ENCODE measurements around the gene GPR183. TPM values are rescaled to one million over a fixed set of nuclear protein-coding genes. Genes with fewer than 3 reads are reported as not detected.

GPR183 gene
- polyA plus RNA-seq, 1 experiment = 0.31 TPM

DNA sequence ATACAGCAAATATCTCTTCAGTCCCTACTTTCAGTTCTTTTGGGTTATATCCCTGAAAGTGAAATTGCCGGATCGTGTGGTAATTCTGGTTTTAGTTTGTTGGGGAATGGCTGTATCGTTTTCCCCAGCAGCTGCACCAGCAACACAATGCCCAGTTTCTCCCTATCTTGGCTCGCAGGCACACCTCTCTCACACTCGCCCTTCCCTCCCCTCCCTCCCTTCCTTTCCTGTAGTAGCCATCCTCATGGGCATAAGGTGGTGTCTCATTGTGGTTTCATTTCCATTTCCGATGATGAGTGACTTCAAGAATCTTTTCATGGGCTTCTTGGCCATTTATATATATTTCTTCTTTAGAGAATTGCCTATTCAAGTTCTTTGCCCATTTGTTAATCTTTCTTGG is 40.4 kb downstream of the GPR183 start:
- TF ChIP-seq, protein P1, sequence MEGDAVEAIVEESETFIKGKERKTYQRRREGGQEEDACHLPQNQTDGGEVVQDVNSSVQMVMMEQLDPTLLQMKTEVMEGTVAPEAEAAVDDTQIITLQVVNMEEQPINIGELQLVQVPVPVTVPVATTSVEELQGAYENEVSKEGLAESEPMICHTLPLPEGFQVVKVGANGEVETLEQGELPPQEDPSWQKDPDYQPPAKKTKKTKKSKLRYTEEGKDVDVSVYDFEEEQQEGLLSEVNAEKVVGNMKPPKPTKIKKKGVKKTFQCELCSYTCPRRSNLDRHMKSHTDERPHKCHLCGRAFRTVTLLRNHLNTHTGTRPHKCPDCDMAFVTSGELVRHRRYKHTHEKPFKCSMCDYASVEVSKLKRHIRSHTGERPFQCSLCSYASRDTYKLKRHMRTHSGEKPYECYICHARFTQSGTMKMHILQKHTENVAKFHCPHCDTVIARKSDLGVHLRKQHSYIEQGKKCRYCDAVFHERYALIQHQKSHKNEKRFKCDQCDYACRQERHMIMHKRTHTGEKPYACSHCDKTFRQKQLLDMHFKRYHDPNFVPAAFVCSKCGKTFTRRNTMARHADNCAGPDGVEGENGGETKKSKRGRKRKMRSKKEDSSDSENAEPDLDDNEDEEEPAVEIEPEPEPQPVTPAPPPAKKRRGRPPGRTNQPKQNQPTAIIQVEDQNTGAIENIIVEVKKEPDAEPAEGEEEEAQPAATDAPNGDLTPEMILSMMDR (IDR thresholded peaks at IDR 0.05; ENCODE audit: insufficient read depth, low read depth, low read length) = no peak
- Histone ChIP-seq H3K27me3 (ENCODE audit: control insufficient read depth, insufficient read depth, low read length) (no peaks in the 10 kb centered on the region), H3K4me3 (ENCODE audit: low read depth, low read length) (no peak overlapping the region), H3K36me3 (ENCODE audit: control insufficient read depth, insufficient read depth, low read length) (no peaks in the 10 kb centered on the region)
- CTCF ChIA-PET = interaction anchor here (0.5 to 12.0 kb wide), 12 partner anchors 10 to 1338 kb away, joined by 3 to 283 read pairs (median 5); partner anchors contain the start of genes GPR183 and UBAC2
- DNase-seq (ENCODE audit: low read depth) = no peak
- POLR2A ChIA-PET = no interaction called here

DNA sequence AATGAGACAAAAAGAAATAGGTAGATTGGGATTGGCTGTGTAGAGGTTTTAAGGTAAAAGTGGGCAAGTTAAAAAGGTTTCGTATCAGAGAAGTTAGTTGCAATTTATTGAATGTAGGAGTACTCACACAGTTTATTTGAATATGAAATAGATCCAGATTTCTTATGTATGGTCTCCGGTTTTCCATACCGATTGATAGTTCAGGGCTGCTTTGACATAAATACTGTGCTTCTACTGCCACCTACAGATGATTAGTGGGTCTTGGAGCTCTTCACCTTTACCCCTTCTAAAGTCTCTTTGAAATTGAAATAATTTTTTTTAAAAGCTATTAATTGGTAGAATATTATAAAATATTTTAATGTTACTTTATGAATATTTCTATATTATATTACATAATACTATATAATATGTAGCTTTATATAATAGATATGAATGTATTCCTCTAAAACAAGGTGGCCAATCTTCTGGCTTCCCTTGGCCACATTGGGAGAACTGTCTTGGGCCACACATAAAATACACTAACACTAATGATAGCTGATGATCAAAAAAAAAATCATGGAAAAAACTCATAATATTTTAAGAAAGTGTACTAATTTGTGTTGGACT is 41.3 kb downstream of the GPR183 start:
- POLR2A ChIA-PET = interaction anchor here (0.5 kb wide), 1 partner anchor 10 kb away, joined by 10 read pairs; no protein-coding TSS in a partner anchor

DNA sequence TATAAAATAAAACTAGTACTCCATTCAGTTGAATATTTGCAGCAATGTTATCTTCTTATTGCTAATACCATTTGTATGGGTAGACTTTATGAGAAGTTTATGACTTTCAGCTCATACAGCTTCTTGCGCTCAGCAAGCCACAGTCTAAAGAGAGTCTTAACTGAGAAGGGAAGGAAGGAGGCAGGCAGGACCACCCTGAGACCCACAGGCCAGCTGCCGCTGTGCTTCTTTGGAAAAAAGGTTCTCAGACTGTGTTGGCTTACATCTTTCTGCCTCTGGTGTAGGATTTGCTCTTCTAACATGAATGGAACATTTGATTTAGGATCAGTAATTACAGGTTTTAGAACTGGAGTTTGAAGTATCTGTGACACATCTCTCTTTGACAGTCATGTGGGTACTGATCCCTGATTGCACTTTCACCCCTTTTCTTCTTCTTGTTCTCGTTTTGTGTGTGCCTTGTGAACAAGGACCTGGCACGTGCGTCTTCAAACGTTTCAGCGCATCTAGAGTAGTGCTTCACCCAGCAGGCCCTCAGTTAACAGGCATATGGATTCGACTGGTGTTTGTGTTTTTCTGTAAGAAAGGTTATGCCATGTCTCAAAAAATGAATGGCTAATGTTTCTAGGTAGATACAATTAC is 41.9 kb downstream of the GPR183 start:
- Histone ChIP-seq H3K4me3 (ENCODE audit: low read depth, low read length) (no peak overlapping the region), H3K36me3 (ENCODE audit: control insufficient read depth, insufficient read depth, low read length) (no peaks in the 10 kb centered on the region), H3K27me3 (ENCODE audit: control insufficient read depth, insufficient read depth, low read length) (no peaks in the 10 kb centered on the region)
- ChIA-PET CTCF (interaction anchor here (0.9 to 12.0 kb wide), 17 partner anchors 8 to 172 kb away, joined by 3 to 283 read pairs (median 5); partner anchors contain the start of genes GPR183 and UBAC2), POLR2A (no interaction called here)
- TF ChIP-seq, protein P1 (IDR thresholded peaks at IDR 0.05; ENCODE audit: insufficient read depth, low read depth, low read length) = no peak
- DNase-seq (ENCODE audit: low read depth) = no peak

More for the DNA sequence above, 41.3 kb downstream of the GPR183 start:
- TF ChIP-seq, protein P1 (IDR thresholded peaks at IDR 0.05; ENCODE audit: insufficient read depth, low read depth, low read length) = peak; percentile 58
- Histone ChIP-seq H3K4me3 (ENCODE audit: low read depth, low read length) (no peak overlapping the region), H3K36me3 (ENCODE audit: control insufficient read depth, insufficient read depth, low read length) (no peaks in the 10 kb centered on the region), H3K27me3 (ENCODE audit: control insufficient read depth, insufficient read depth, low read length) (no peaks in the 10 kb centered on the region)
- DNase-seq (ENCODE audit: low read depth) = no peak
- CTCF ChIA-PET = interaction anchor here (0.6 to 12.0 kb wide), 20 partner anchors 9 to 201 kb away, joined by 3 to 283 read pairs (median 4); partner anchors contain the start of genes GPR183 and UBAC2

DNA sequence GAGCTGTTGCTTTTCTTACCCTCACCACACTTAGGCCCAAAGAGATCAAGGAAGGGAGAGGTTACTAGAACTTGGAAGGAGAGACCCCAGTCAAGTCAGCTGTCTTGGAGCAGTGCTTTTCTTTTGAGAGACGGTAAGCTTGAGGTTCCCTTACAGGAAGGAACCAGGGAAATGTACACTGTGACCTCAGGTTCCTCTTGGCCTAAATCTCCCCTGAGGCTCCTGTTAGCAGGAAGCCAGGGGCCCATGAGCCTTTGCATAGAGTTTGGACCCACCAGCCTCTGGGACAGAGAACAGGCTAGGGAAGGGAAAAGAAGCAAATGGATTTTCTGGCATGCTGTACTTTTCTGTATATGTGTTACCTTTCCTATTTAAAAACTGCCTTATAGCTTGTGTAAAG is 43.1 kb downstream of the GPR183 start:
- ChIA-PET CTCF (interaction anchor here (1.2 to 10.5 kb wide), 7 partner anchors 65 to 173 kb away, joined by 3 to 267 read pairs (median 5); partner anchors contain the start of gene UBAC2), POLR2A (no interaction called here)
- H3K36me3 ChIP-seq (ENCODE audit: control insufficient read depth, insufficient read depth, low read length) = 0 out of 2 replicates have a peak, but pooled peaks cover 1% of the 10 kb centered on the region
- DNase-seq (ENCODE audit: low read depth) = no peak
- no peak overlapping the region for H3K4me3 ChIP-seq (ENCODE audit: low read depth, low read length)
- TF ChIP-seq, protein P1 (IDR thresholded peaks at IDR 0.05; ENCODE audit: insufficient read depth, low read depth, low read length) = no peak
- H3K27me3 ChIP-seq (ENCODE audit: control insufficient read depth, insufficient read depth, low read length) = no peaks in the 10 kb centered on the region

DNA sequence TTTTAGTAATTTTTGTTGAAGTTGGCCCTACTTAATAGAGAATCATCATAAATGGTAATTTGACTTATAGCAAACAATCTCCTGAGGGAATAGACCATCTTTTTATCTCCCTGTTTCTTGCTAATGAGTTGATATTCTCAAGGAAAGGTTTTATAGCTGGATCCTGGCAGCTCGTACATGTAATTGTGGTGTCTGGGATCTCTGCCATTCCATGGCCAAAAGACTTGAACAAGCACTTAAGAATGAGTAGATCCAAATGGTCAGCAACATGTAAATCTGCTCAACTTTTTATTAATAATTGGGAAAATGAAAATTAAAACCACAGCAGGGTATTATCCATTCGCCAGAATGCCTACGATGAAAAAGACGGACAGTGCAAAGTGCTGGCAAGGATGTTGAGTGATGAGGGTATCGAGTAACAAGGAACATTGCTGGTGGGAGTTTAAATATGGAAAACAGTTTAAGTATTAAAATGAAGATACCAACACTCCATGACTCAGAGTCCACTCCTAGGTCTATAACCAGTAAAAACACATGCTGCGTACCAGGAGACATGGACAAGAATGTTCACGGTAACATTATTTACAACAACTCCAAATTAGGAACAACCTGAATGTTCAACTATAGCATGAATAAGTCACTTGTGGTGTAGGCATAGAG is 43.9 kb downstream of the GPR183 start:
- H3K27me3 ChIP-seq (ENCODE audit: control insufficient read depth, insufficient read depth, low read length) = no peaks in the 10 kb centered on the region
- CTCF ChIA-PET = interaction anchor here (1.1 to 10.5 kb wide), 6 partner anchors 63 to 161 kb away, joined by 3 to 267 read pairs (median 4); partner anchors contain the start of gene UBAC2
- no peak for DNase-seq (ENCODE audit: low read depth)
- TF ChIP-seq, protein P1 (IDR thresholded peaks at IDR 0.05; ENCODE audit: insufficient read depth, low read depth, low read length) = no peak
- POLR2A ChIA-PET = no interaction called here
- H3K4me3 ChIP-seq (ENCODE audit: low read depth, low read length) = no peak overlapping the region
- 0 out of 2 replicates have a peak, but pooled peaks cover 1% of the 10 kb centered on the region for H3K36me3 ChIP-seq (ENCODE audit: control insufficient read depth, insufficient read depth, low read length)
